Measurements from ENCODE around the gene C4orf50.
A peak's percentile ranks its signal among the peaks of the same experiment; 100 is the strongest.

The C4orf50 gene

GRCh38 chr4:6052679-6053078 lies 34.4 kb upstream of the C4orf50 start:
- ChIA-PET CTCF (interaction anchor here (0.8 kb wide), 1 partner anchor 694 kb away, joined by 9 read pairs; no protein-coding TSS in a partner anchor), POLR2A (ENCODE audit: low non-redundant PET) (no interaction called here)
- no peak overlapping the region for H3K27ac ChIP-seq
- DNase-seq (ENCODE audit: low spot score) = no peak
- TF ChIP-seq, protein P1, sequence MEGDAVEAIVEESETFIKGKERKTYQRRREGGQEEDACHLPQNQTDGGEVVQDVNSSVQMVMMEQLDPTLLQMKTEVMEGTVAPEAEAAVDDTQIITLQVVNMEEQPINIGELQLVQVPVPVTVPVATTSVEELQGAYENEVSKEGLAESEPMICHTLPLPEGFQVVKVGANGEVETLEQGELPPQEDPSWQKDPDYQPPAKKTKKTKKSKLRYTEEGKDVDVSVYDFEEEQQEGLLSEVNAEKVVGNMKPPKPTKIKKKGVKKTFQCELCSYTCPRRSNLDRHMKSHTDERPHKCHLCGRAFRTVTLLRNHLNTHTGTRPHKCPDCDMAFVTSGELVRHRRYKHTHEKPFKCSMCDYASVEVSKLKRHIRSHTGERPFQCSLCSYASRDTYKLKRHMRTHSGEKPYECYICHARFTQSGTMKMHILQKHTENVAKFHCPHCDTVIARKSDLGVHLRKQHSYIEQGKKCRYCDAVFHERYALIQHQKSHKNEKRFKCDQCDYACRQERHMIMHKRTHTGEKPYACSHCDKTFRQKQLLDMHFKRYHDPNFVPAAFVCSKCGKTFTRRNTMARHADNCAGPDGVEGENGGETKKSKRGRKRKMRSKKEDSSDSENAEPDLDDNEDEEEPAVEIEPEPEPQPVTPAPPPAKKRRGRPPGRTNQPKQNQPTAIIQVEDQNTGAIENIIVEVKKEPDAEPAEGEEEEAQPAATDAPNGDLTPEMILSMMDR (conservative IDR thresholded peaks at IDR 0.05; ENCODE audit: low read depth) = no peak

- CTCF ChIA-PET = no interaction called here
- no peak for DNase-seq (ENCODE audit: low spot score)
- POLR2A ChIA-PET (ENCODE audit: low non-redundant PET) = no interaction called here
Observed at GRCh38 chr4:6050551-6050950, 32.3 kb upstream of the C4orf50 start.

DNA sequence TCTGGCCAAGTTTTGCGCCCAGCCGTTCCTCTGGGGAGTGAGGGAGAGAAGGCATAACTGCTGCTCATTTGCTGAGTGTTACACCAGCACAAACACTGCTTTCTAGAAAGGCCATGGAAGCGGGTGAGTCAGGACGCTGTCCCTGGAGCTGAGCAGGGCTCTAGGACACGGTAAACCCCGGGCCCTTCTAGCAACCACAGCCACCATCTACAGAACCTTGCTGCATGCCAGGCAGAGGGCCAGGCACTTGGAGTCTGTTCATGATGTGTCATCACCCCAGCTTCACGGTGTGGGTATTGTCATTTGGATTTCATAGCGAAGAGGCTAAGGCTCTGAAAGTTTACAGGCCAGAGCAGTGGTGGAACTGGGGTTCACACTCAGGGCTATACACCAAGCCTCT lies 31.8 kb upstream of the C4orf50 start:
- DNase-seq (ENCODE audit: low spot score) = no peak
- TF ChIP-seq, protein P1 (conservative IDR thresholded peaks at IDR 0.05; ENCODE audit: low read depth) = no peak
- ChIA-PET CTCF (no interaction called here), POLR2A (ENCODE audit: low non-redundant PET) (no interaction called here)
- no peak overlapping the region for H3K27ac ChIP-seq

More at GRCh38 chr4:6050551-6050950, 32.3 kb upstream of the C4orf50 start:
- TF ChIP-seq, protein P1 (conservative IDR thresholded peaks at IDR 0.05; ENCODE audit: low read depth) = no peak
- H3K27ac ChIP-seq = no peak overlapping the region

DNA sequence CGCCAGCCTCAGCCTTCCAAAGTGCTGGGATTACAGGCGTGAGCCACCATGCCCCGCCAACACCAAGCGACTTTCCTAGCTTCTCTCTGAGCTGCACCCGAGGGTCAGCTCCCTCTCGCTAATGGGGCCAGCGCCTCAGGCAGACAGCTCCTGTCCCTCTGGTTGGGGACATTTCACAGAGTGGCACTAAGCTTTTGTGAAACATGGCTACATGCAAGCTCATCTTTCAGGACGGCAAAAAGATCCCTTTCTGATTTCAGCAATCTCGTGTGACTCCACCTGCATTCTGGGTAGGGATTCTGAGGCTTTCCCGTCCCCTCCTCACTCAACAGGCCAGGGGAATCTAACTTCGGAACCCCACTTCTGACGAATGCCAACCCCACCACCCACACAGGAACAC lies 31.0 kb upstream of the C4orf50 start:
- no peak overlapping the region for H3K27ac ChIP-seq
- ChIA-PET CTCF (interaction anchor here (0.6 kb wide), 1 partner anchor 115 kb away, joined by 3 read pairs; no protein-coding TSS in a partner anchor), POLR2A (ENCODE audit: low non-redundant PET) (no interaction called here)
- DNase-seq (ENCODE audit: low spot score) = no peak
- TF ChIP-seq, protein P1 (conservative IDR thresholded peaks at IDR 0.05; ENCODE audit: low read depth) = no peak

DNA sequence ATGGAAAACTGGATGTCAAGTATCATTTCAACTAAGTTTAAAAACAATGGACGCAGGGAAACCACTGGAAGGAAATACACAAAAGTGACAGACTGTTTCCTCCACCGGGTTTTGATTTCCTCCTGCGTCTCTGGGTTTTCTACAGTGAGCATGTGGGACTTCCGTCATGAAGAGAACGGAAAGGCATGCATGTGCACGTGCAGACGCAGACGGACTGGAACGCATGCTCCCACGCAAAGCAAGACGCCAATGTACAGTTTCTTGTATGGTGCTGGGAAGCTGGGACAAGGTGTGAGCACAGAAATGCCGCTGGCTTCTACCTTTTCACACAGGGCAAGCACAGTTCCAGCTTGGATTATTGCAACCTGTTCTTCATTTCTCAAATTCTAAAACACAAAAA lies 30.3 kb upstream of the C4orf50 start:
- CTCF ChIA-PET = no interaction called here

DNA sequence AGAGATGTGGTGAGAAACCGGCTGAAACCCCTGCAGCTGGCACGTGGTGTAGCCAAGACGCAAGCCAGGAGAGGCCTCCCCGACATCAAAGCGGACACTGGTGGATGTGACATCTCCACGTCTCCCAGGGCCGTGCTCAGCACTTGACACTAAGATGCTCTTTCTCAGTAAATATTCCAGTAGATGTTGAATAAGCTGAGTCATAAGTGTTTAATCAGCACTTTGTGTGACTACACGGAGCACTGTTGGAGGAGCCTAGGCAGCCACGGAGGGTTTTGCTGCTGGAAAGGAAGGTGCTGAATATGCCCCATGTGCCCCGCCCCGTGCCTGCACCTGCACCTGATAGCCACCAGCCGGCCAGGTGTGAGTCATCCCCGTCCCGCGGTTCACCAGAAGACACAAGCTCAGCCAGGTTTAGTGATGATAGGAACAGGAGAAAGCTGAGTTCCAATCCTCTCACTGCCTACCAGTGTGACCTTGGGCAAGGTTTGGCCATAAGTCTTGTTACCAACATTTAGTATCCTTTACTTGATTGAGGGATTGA lies 29.0 kb upstream of the C4orf50 start:
- CTCF ChIA-PET = no interaction called here
- TF ChIP-seq, protein P1 (conservative IDR thresholded peaks at IDR 0.05; ENCODE audit: low read depth) = no peak
- DNase-seq (ENCODE audit: low spot score) = peak; percentile 5
- no peak overlapping the region for H3K27ac ChIP-seq
- POLR2A ChIA-PET (ENCODE audit: low non-redundant PET) = no interaction called here

More for the DNA sequence above, 30.3 kb upstream of the C4orf50 start:
- no peak for DNase-seq (ENCODE audit: low spot score)
- POLR2A ChIA-PET (ENCODE audit: low non-redundant PET) = no interaction called here
- TF ChIP-seq, protein P1 (conservative IDR thresholded peaks at IDR 0.05; ENCODE audit: low read depth) = no peak
- H3K27ac ChIP-seq = no peak overlapping the region
